NT2/D1 (cell line): Measurements from ENCODE around the gene SGO2.

ENCODE experiments used
- DNase-seq: peaks from one replicate; pipeline ENCODE4 v3.0.0-alpha.2; 2011; ENCODE audit warnings: low read depth, low spot score
- H3K27me3 ChIP-seq: 2 replicates; pipeline ENCODE4 v1.6.0; 2011; ENCODE audit warnings: mild to moderate bottlenecking; ENCODE audit not compliant: insufficient read length, insufficient read depth
- H3K36me3 ChIP-seq: 2 replicates; pipeline ENCODE4 v1.6.1; 2011; ENCODE audit warnings: mild to moderate bottlenecking, low read length, mixed read lengths; ENCODE audit not compliant: insufficient read depth, insufficient read length
- H3K4me1 ChIP-seq: 2 replicates; pipeline ENCODE4 v1.5.1; 2011; ENCODE audit not compliant: insufficient read depth, insufficient read length
- H3K4me3 ChIP-seq: 2 replicates; pipeline ENCODE4 v1.5.1; 2011; ENCODE audit warnings: low read depth; ENCODE audit not compliant: insufficient read length
- H3K9ac ChIP-seq: 2 replicates; pipeline ENCODE4 v1.6.0; 2011; ENCODE audit warnings: low read depth; ENCODE audit not compliant: insufficient read length
- H3K9me3 ChIP-seq: 2 replicates; pipeline ENCODE4 v1.5.1; 2011; ENCODE audit warnings: mild to moderate bottlenecking, low read length; ENCODE audit not compliant: insufficient read depth
- SUZ12 ChIP-seq: IDR thresholded peaks from 2 replicates; pipeline ENCODE4 v1.6.1; 2011; ENCODE audit not compliant: insufficient read length, insufficient read depth; ENCODE audit errors: extremely low read depth
- YY1 ChIP-seq: IDR thresholded peaks from 2 replicates; pipeline ENCODE4 v1.6.1; 2011; ENCODE audit not compliant: insufficient read length, insufficient read depth
- ZNF274 ChIP-seq: IDR thresholded peaks from 2 replicates; pipeline ENCODE4 v1.6.1; 2011; ENCODE audit warnings: mild to moderate bottlenecking, low read depth, low read length

Gene SGO2

GRCh38 chr2:200616656-200617055 is 90.6 kb downstream of the SGO2 start:
- H3K4me3 ChIP-seq, result no peak overlapping the region
- H3K36me3 ChIP-seq, result peaks cover 4% of the 10 kb centered on the region
- H3K4me1 ChIP-seq, result no peaks in the 10 kb centered on the region
- H3K9ac ChIP-seq, result no peak overlapping the region
- DNase-seq, result no peak
- no peaks in the 10 kb centered on the region for H3K9me3 ChIP-seq
- TF ChIP-seq ZNF274 (no peak), SUZ12 (no peak), YY1 (no peak)
- no peaks in the 10 kb centered on the region for H3K27me3 ChIP-seq

- no peak overlapping the region for H3K4me3 ChIP-seq
- no peaks in the 10 kb centered on the region for H3K27me3 ChIP-seq
- no peaks in the 10 kb centered on the region for H3K4me1 ChIP-seq
- peaks cover 2% of the 10 kb centered on the region for H3K36me3 ChIP-seq
- no peaks in the 10 kb centered on the region for H3K9me3 ChIP-seq
- TF ChIP-seq ZNF274 (no peak), SUZ12 (no peak), YY1 (no peak)
- no peak overlapping the region for H3K9ac ChIP-seq
- no peak for DNase-seq
Measured at GRCh38 chr2:200617156-200618053, 91.4 kb downstream of the SGO2 start.

DNA sequence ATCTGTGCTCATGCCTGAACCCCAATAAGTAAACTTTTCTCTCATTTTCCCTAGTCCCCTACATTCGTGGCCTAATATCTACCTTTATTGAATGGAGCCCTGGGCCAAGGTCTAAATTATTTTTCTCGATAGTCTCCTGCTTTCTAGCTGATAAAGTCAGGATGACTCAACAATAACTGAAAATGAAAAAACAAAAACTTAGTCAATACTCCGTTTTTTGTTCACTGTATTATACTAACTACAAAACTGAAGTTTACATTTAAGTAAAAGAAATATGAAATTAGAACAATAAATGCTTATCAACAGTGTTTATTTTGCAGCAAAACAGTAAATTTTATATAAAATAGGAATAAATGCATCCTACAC is 92.0 kb downstream of the SGO2 start:
- no peaks in the 10 kb centered on the region for H3K4me1 ChIP-seq
- no peak for TF ChIP-seq YY1
- no peaks in the 10 kb centered on the region for H3K27me3 ChIP-seq

DNA sequence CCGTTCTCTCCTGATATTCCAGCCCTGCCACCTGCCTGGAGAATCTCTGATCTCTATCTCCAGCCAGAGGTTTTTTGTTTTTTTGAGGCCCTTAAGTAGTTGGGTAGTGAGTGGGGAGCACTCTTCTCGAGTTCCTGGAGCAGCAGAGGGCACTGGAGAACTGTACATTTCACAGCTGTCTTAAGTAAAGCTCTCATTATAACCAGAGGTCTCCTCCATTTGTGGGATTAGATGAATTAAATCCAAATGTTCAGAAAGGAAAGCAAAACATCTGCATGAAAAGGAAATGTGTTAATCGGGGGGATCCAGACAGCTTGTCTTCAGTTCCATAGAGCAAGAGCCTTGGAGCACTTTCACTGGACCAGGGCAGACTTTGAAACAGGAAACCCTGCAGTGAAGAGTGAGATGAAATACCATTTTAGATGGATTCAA is 92.6 kb downstream of the SGO2 start:
- H3K36me3 ChIP-seq, result no peaks in the 10 kb centered on the region
- no peaks in the 10 kb centered on the region for H3K4me1 ChIP-seq
- no peak overlapping the region for H3K4me3 ChIP-seq
- no peak for DNase-seq
- TF ChIP-seq ZNF274 (no peak), YY1 (no peak), SUZ12 (no peak)
- H3K9ac ChIP-seq, result no peak overlapping the region
- no peaks in the 10 kb centered on the region for H3K27me3 ChIP-seq
- H3K9me3 ChIP-seq, result no peaks in the 10 kb centered on the region

More for the DNA sequence above, 92.0 kb downstream of the SGO2 start:
- H3K36me3 ChIP-seq, result no peaks in the 10 kb centered on the region
- H3K9me3 ChIP-seq, result no peaks in the 10 kb centered on the region
- no peak for DNase-seq
- H3K9ac ChIP-seq, result no peak overlapping the region
- no peak overlapping the region for H3K4me3 ChIP-seq

GRCh38 chr2:200619279-200619678 is 93.3 kb downstream of the SGO2 start:
- no peak overlapping the region for H3K4me3 ChIP-seq
- no peak for DNase-seq
- TF ChIP-seq ZNF274 (no peak), SUZ12 (no peak), YY1 (no peak)
- no peaks in the 10 kb centered on the region for H3K4me1 ChIP-seq
- no peaks in the 10 kb centered on the region for H3K36me3 ChIP-seq
- no peaks in the 10 kb centered on the region for H3K9me3 ChIP-seq
- H3K9ac ChIP-seq, result no peak overlapping the region
- H3K27me3 ChIP-seq, result no peaks in the 10 kb centered on the region

DNA sequence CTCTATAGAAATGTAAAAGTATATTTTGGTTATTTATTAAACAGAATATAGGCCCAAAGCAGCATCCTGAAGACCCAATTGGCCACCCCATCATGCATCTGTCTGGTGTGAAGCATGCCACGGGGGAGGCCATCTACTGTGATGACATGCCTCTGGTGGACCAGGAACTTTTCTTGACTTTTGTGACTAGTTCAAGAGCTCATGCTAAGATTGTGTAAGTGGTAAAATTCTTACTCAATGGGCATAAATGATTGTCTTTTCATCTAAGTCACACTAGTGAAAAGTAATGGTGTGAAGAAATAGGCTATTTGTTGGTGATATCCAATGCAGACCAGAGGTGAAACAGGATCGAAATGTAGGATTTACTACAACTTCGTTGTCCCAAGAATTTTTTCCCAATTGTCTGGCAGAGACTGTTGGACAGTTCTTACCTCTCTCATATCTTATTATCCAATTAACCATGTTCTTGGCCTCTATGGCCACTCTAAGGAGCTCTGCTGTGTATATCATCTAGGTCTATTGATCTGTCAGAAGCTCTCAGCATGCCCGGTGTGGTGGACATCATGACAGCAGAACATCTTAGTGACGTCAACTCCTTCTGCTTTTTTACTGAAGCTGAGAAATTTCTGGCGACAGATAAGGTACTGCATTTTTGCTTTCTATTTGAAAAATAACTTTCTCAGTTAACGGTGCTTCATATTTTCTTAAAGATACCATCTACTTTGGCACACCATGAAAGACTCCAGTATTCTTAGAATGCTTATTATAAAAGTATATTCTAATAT is 94.8 kb downstream of the SGO2 start:
- Histone ChIP-seq H3K36me3 (no peaks in the 10 kb centered on the region), H3K4me1 (no peaks in the 10 kb centered on the region), H3K27me3 (no peaks in the 10 kb centered on the region), H3K9me3 (no peaks in the 10 kb centered on the region), H3K4me3 (no peak overlapping the region), H3K9ac (no peak overlapping the region)
- DNase-seq, result no peak
- no peak for TF ChIP-seq ZNF274
- no peak for TF ChIP-seq YY1
- no peak for TF ChIP-seq SUZ12

DNA sequence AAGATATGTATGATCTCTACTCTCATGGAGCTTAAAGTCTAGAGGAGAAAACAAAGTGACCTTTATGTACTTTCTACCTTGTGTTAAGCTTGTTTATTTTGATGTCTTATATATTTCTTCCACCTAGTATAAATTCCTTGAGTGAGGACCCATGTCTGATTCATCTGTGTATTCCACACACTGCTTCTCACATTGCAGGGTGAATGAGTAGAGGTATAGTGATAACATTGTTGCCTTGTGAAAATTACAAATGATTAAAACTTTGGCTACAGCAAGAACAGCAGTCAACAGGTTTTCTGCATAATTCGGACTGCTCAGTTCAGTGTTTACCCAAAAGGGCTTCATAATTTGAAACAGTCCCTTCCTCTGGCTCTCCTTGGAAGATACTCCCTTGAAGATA is 96.1 kb downstream of the SGO2 start:
- Histone ChIP-seq H3K9ac (no peak overlapping the region), H3K4me3 (no peak overlapping the region), H3K36me3 (no peaks in the 10 kb centered on the region), H3K4me1 (peaks cover 4% of the 10 kb centered on the region), H3K27me3 (no peaks in the 10 kb centered on the region), H3K9me3 (no peaks in the 10 kb centered on the region)
- TF ChIP-seq YY1 (no peak), ZNF274 (no peak), SUZ12 (no peak)
- DNase-seq, result no peak
